ENCODE results near the gene SLC22A31. TPM values are rescaled to one million over a fixed set of nuclear protein-coding genes. Genes with fewer than 3 reads are reported as not detected.

The SLC22A31 gene
- total RNA-seq, 5 donors from 2014 or later (not counting 1 experiment from before 2014, with no cell fraction given): 0.49 to 2.7 (median 1.3) TPM

- H3K27ac Mint-ChIP-seq: peak overlapping the region; percentile 52 to 59
- DNase-seq: no peak
- H3K27me3 Mint-ChIP-seq: no peaks in the 10 kb centered on the region
- POLR2A ChIA-PET: no interaction called here
- peak overlapping the region; percentile 62 to 90 (median 70) for H3K4me3 Mint-ChIP-seq
- CTCF ChIA-PET: no interaction called here
- Histone ChIP-seq H3K4me3 (ENCODE audit: control insufficient read depth in 1 of 2, extremely low read depth in 1 of 2, low read length in 1 of 2) (no peak overlapping the region), H3K27ac (ENCODE audit: low read length) (no peak overlapping the region), H3K36me3 (ENCODE audit: control insufficient read depth in 2 of 2, extremely low read depth in 1 of 2, insufficient read depth in 1 of 2, low read length in 1 of 2) (peaks cover 9 to 35% of the 10 kb centered on the region in 2 donors), H3K27me3 (replicated peaks in 1 of 2; ENCODE audit: control insufficient read depth in 2 of 2, extremely low read depth in 1 of 2, insufficient read depth in 2 of 2, low read length in 1 of 2) (no peaks in the 10 kb centered on the region), H3K9me3 (no peaks in the 10 kb centered on the region), H3K4me1 (ENCODE audit: control insufficient read depth in 1 of 2, extremely low read depth in 1 of 2, insufficient read depth in 2 of 2, low read length in 2 of 2) (peaks cover 13 to 20% of the 10 kb centered on the region in 2 experiments)
- WGBS (ENCODE audit: insufficient coverage): 96% methylated on average over 4 of the region's 5 CpGs
- H3K36me3 Mint-ChIP-seq: peaks cover 33% of the 10 kb centered on the region
- no peaks in the 10 kb centered on the region for H3K9me3 Mint-ChIP-seq
- H3K4me1 Mint-ChIP-seq: peaks cover 20 to 35% (median 26%) of the 10 kb centered on the region in 3 donors
- no peak for ATAC-seq (replicated peaks in 1 of 4)
These were observed 19.0 kb upstream of the SLC22A31 start for GRCh38 chr16:89219365-89219764.

GRCh38 chr16:89217388-89218191 is 17.3 kb upstream of the SLC22A31 start, which contains the start of gene ZNF778:
ZNF778 (plus strand) TSS chr16:89217703; CDS start chr16:89221128, 3,425 bp downstream.
- H3K27ac ChIP-seq (ENCODE audit: low read length): peak within 1 kb of the TSS; percentile 88
- H3K36me3 ChIP-seq (ENCODE audit: control insufficient read depth in 2 of 2, extremely low read depth in 1 of 2, insufficient read depth in 1 of 2, low read length in 1 of 2): peaks cover 5 to 23% of the 10 kb centered on the region in 2 donors
- H3K4me1 ChIP-seq (ENCODE audit: control insufficient read depth in 1 of 2, extremely low read depth in 1 of 2, insufficient read depth in 2 of 2, low read length in 2 of 2): peaks cover 13 to 20% of the 10 kb centered on the region in 2 experiments
- CTCF ChIA-PET: interaction anchor here (0.6 to 1.2 kb wide), 6 partner anchors 19 to 647 kb away, joined by 3 to 5 read pairs (median 3); partner anchors contain the start of gene ZC3H18 (in 1 of the 2)
- DNase-seq (peak; percentile 60 to 90 (median 76)), ATAC-seq (replicated peaks in 1 of 4) (peak; percentile 83 to 87 (median 86))
- H3K4me3 Mint-ChIP-seq: peak within 1 kb of the TSS; percentile 74 to 90 (median 88)
- peaks cover 22 to 36% (median 26%) of the 10 kb centered on the region in 3 donors for H3K4me1 Mint-ChIP-seq
- H3K27me3 Mint-ChIP-seq: no peaks in the 10 kb centered on the region
- POLR2A ChIA-PET: interaction anchor here in 1 of 2 donors (0.6 to 0.7 kb wide), 2 partner anchors 10 to 23 kb away, joined by 3 read pairs; no protein-coding TSS in a partner anchor
- WGBS (ENCODE audit: insufficient coverage): under 1% methylated on average over 83 of the region's 91 CpGs
- H3K27me3 ChIP-seq (replicated peaks in 1 of 2; ENCODE audit: control insufficient read depth in 2 of 2, extremely low read depth in 1 of 2, insufficient read depth in 2 of 2, low read length in 1 of 2): no peaks in the 10 kb centered on the region
- peaks cover 22% of the 10 kb centered on the region for H3K36me3 Mint-ChIP-seq
- H3K9me3 ChIP-seq: no peaks in the 10 kb centered on the region
- no peaks in the 10 kb centered on the region for H3K9me3 Mint-ChIP-seq
- peak within 1 kb of the TSS; percentile 87 to 94 for H3K27ac Mint-ChIP-seq
- peak within 1 kb of the TSS; percentile 76 to 85 for H3K4me3 ChIP-seq (ENCODE audit: control insufficient read depth in 1 of 2, extremely low read depth in 1 of 2, low read length in 1 of 2)

GRCh38 chr16:89217138-89217387 is 16.7 kb upstream of the SLC22A31 start:
- CTCF ChIA-PET: interaction anchor here (0.6 to 1.2 kb wide), 3 partner anchors 24 to 471 kb away, joined by 3 to 5 read pairs (median 3); no protein-coding TSS in a partner anchor
- H3K9me3 Mint-ChIP-seq: no peaks in the 10 kb centered on the region
- WGBS (ENCODE audit: insufficient coverage): 0% methylated on average over 8 of the region's 11 CpGs
- peaks cover 17% of the 10 kb centered on the region for H3K36me3 Mint-ChIP-seq
- no peaks in the 10 kb centered on the region for H3K9me3 ChIP-seq
- H3K27ac Mint-ChIP-seq: peak overlapping the region; percentile 87 to 94
- no peaks in the 10 kb centered on the region for H3K27me3 Mint-ChIP-seq
- H3K4me3 ChIP-seq (ENCODE audit: control insufficient read depth in 1 of 2, extremely low read depth in 1 of 2, low read length in 1 of 2): peak overlapping the region; percentile 76 to 85
- H3K4me1 ChIP-seq (ENCODE audit: control insufficient read depth in 1 of 2, extremely low read depth in 1 of 2, insufficient read depth in 2 of 2, low read length in 2 of 2): peaks cover 13 to 20% of the 10 kb centered on the region in 2 experiments
- H3K27ac ChIP-seq (ENCODE audit: low read length): peak overlapping the region; percentile 88
- POLR2A ChIA-PET: no interaction called here
- ATAC-seq (replicated peaks in 1 of 4) (no peak), DNase-seq (peak in 1 of 35 experiments; percentile 19)
- H3K36me3 ChIP-seq (ENCODE audit: control insufficient read depth in 2 of 2, extremely low read depth in 1 of 2, insufficient read depth in 1 of 2, low read length in 1 of 2): peaks cover 3 to 19% of the 10 kb centered on the region in 2 donors
- H3K4me1 Mint-ChIP-seq: peaks cover 22 to 36% (median 26%) of the 10 kb centered on the region in 3 donors
- peak overlapping the region; percentile 74 to 90 (median 88) for H3K4me3 Mint-ChIP-seq
- H3K27me3 ChIP-seq (replicated peaks in 1 of 2; ENCODE audit: control insufficient read depth in 2 of 2, extremely low read depth in 1 of 2, insufficient read depth in 2 of 2, low read length in 1 of 2): no peaks in the 10 kb centered on the region

- peak overlapping the region; percentile 76 to 85 for H3K4me3 ChIP-seq (ENCODE audit: control insufficient read depth in 1 of 2, extremely low read depth in 1 of 2, low read length in 1 of 2)
- peak; percentile 70 to 74 (median 72) for ATAC-seq (replicated peaks in 1 of 4)
- H3K9me3 ChIP-seq: no peaks in the 10 kb centered on the region
- Mint-ChIP-seq H3K36me3 (peaks cover 12% of the 10 kb centered on the region), H3K27ac (peak overlapping the region; percentile 87 to 94), H3K4me3 (peak overlapping the region; percentile 74 to 90 (median 88)), H3K4me1 (peaks cover 22 to 36% (median 26%) of the 10 kb centered on the region in 3 donors), H3K9me3 (no peaks in the 10 kb centered on the region), H3K27me3 (no peaks in the 10 kb centered on the region)
- ChIA-PET CTCF (interaction anchor here (0.5 to 0.7 kb wide), 3 partner anchors 13 to 441 kb away, joined by 3 to 8 read pairs (median 6); no protein-coding TSS in a partner anchor), POLR2A (interaction anchor here in 1 of 2 donors (0.6 kb wide), 2 partner anchors 424 to 546 kb away, joined by 3 to 4 read pairs; no protein-coding TSS in a partner anchor)
- peaks cover 13 to 20% of the 10 kb centered on the region in 2 experiments for H3K4me1 ChIP-seq (ENCODE audit: control insufficient read depth in 1 of 2, extremely low read depth in 1 of 2, insufficient read depth in 2 of 2, low read length in 2 of 2)
- WGBS (ENCODE audit: insufficient coverage): 1% methylated on average over 20 of the region's 25 CpGs
- H3K36me3 ChIP-seq (ENCODE audit: control insufficient read depth in 2 of 2, extremely low read depth in 1 of 2, insufficient read depth in 1 of 2, low read length in 1 of 2): peaks cover 3 to 14% of the 10 kb centered on the region in 2 donors
- DNase-seq: peak; percentile 68 to 90 (median 82)
- H3K27me3 ChIP-seq (replicated peaks in 1 of 2; ENCODE audit: control insufficient read depth in 2 of 2, extremely low read depth in 1 of 2, insufficient read depth in 2 of 2, low read length in 1 of 2): peaks cover 0 to under 1% of the 10 kb centered on the region in 2 experiments
- H3K27ac ChIP-seq (ENCODE audit: low read length): peak overlapping the region; percentile 88
These were observed 16.2 kb upstream of the SLC22A31 start for GRCh38 chr16:89216315-89217137.

- H3K4me1 Mint-ChIP-seq: peaks cover 3 to 9% (median 7%) of the 10 kb centered on the region in 3 donors
- 69% methylated on average over 12 of the region's 15 CpGs for WGBS (ENCODE audit: insufficient coverage)
- peaks cover 9 to 39% of the 10 kb centered on the region in 2 donors for H3K27me3 Mint-ChIP-seq
- no peak overlapping the region for H3K27ac Mint-ChIP-seq
- H3K4me1 ChIP-seq (ENCODE audit: control insufficient read depth in 1 of 2, extremely low read depth in 1 of 2, insufficient read depth in 2 of 2, low read length in 2 of 2): peaks cover 0 to 3% of the 10 kb centered on the region in 2 experiments
- H3K27ac ChIP-seq (ENCODE audit: low read length): no peak overlapping the region
- H3K4me3 ChIP-seq (ENCODE audit: control insufficient read depth in 1 of 2, extremely low read depth in 1 of 2, low read length in 1 of 2): no peak overlapping the region
- H3K4me3 Mint-ChIP-seq: no peak overlapping the region
- H3K9me3 ChIP-seq: no peaks in the 10 kb centered on the region
- no peaks in the 10 kb centered on the region for H3K9me3 Mint-ChIP-seq
- POLR2A ChIA-PET: interaction anchor here in 1 of 2 donors (0.6 kb wide), 1 partner anchor 1850 kb away, joined by 4 read pairs; no protein-coding TSS in a partner anchor
- no peak for DNase-seq
- CTCF ChIA-PET: interaction anchor here in 1 of 2 donors (0.6 kb wide), 1 partner anchor 13 kb away, joined by 3 read pairs; no protein-coding TSS in a partner anchor
- no peak for ATAC-seq (replicated peaks in 1 of 4)
- no peaks in the 10 kb centered on the region for H3K36me3 Mint-ChIP-seq
- H3K36me3 ChIP-seq (ENCODE audit: control insufficient read depth in 2 of 2, extremely low read depth in 1 of 2, insufficient read depth in 1 of 2, low read length in 1 of 2): no peaks in the 10 kb centered on the region
- peaks cover 0 to 40% of the 10 kb centered on the region in 2 experiments for H3K27me3 ChIP-seq (replicated peaks in 1 of 2; ENCODE audit: control insufficient read depth in 2 of 2, extremely low read depth in 1 of 2, insufficient read depth in 2 of 2, low read length in 1 of 2)
These were observed 10.7 kb upstream of the SLC22A31 start for GRCh38 chr16:89210904-89211515.
